Left ventricle myocardium inferior (tissue), 1 donor: ENCODE data around the gene CABP7. TPM values are rescaled to one million over a fixed set of nuclear protein-coding genes. Genes with fewer than 3 reads are reported as not detected.

ENCODE experiments used
- DNase-seq: peaks from one replicate; pipeline ENCODE4 v3.0.0-alpha.2; 2020
- H3K27ac ChIP-seq: fragments of 200-600 bp; replicated peaks from 2 replicates; pipeline ENCODE4 v1.8.0; 2021
- H3K27me3 ChIP-seq: fragments of 200-600 bp; 2 replicates; pipeline ENCODE4 v1.8.0; 2021; ENCODE audit warnings: low read depth
- H3K36me3 ChIP-seq: fragments of 200-600 bp; 2 replicates; pipeline ENCODE4 v1.8.0; 2021
- H3K4me1 ChIP-seq: fragments of 200-600 bp; 2 replicates; pipeline ENCODE4 v1.8.0; 2021
- H3K4me3 ChIP-seq: fragments of 200-600 bp; 2 replicates; pipeline ENCODE4 v1.8.0; 2021; ENCODE audit warnings: mild to moderate bottlenecking, moderate library complexity
- H3K9me3 ChIP-seq: fragments of 200-600 bp; replicated peaks from 2 replicates; pipeline ENCODE4 v1.8.0; 2021
- CTCF ChIP-seq: fragments of 200-600 bp; IDR thresholded peaks from 2 replicates; pipeline ENCODE4 v1.8.0; 2021; ENCODE audit warnings: antibody characterized with exemption, mild to moderate bottlenecking, borderline replicate concordance
- intact Hi-C: fragments of 100-400 bp; cut with micrococcal nuclease; formaldehyde crosslinking; loops from one replicate; pipeline ENCODE4 v1.11.0; 2022
- total RNA-seq: library from RNA; stranded (reverse); fragmentation: NEBNext Ultra II Directional; extraction: Animal tissue kit (Norgen Biotek cat#: 25700); gene quantifications from one replicate; pipeline ENCODE4 v1.2.1, GENCODE V29; 2021
- donor health status: DM: no; HTN: yes; CAD: no; lungs with severe emphysema.

CABP7 gene
- total RNA-seq, 1 donor from 2014 or later: not detected

- H3K4me1 ChIP-seq: no peaks in the 10 kb centered on the region
- no peak for TF ChIP-seq CTCF
- H3K27ac ChIP-seq: no peak overlapping the region
- no peak overlapping the region for H3K4me3 ChIP-seq
- peaks cover 48% of the 10 kb centered on the region for H3K36me3 ChIP-seq
- no peaks in the 10 kb centered on the region for H3K27me3 ChIP-seq
- no peak for DNase-seq
- no peaks in the 10 kb centered on the region for H3K9me3 ChIP-seq
- intact Hi-C loops: no loop called here
Measured at GRCh38 chr22:29740216-29740615, 20.4 kb downstream of the CABP7 start.

GRCh38 chr22:29741926-29742325 is 22.1 kb downstream of the CABP7 start:
- no peak overlapping the region for H3K4me3 ChIP-seq
- DNase-seq: no peak
- H3K27ac ChIP-seq: no peak overlapping the region
- TF ChIP-seq CTCF: no peak
- intact Hi-C loops: no loop called here
- H3K27me3 ChIP-seq: no peaks in the 10 kb centered on the region
- peaks cover 61% of the 10 kb centered on the region for H3K36me3 ChIP-seq
- H3K9me3 ChIP-seq: no peaks in the 10 kb centered on the region
- no peaks in the 10 kb centered on the region for H3K4me1 ChIP-seq

GRCh38 chr22:29742326-29742725 is 22.5 kb downstream of the CABP7 start:
- DNase-seq: no peak
- peaks cover 63% of the 10 kb centered on the region for H3K36me3 ChIP-seq
- TF ChIP-seq CTCF: no peak

GRCh38 chr22:29744902-29745301 is 25.1 kb downstream of the CABP7 start:
- Histone ChIP-seq H3K4me3 (no peak overlapping the region), H3K4me1 (no peaks in the 10 kb centered on the region), H3K27ac (no peak overlapping the region), H3K9me3 (no peaks in the 10 kb centered on the region), H3K27me3 (no peaks in the 10 kb centered on the region), H3K36me3 (peaks cover 71% of the 10 kb centered on the region)
- TF ChIP-seq CTCF: no peak
- no peak for DNase-seq
- intact Hi-C loops: no loop called here

More at GRCh38 chr22:29742326-29742725, 22.5 kb downstream of the CABP7 start:
- intact Hi-C loops: no loop called here
- Histone ChIP-seq H3K27me3 (no peaks in the 10 kb centered on the region), H3K27ac (no peak overlapping the region), H3K9me3 (no peaks in the 10 kb centered on the region), H3K4me1 (no peaks in the 10 kb centered on the region), H3K4me3 (no peak overlapping the region)

- Histone ChIP-seq H3K4me3 (no peak overlapping the region), H3K27ac (no peak overlapping the region), H3K36me3 (peaks cover 52% of the 10 kb centered on the region), H3K27me3 (no peaks in the 10 kb centered on the region), H3K9me3 (no peaks in the 10 kb centered on the region), H3K4me1 (no peaks in the 10 kb centered on the region)
- no peak for TF ChIP-seq CTCF
- intact Hi-C loops: no loop called here
- DNase-seq: no peak
Measured at GRCh38 chr22:29747832-29748231, 28.0 kb downstream of the CABP7 start.
